Mucosa of stomach (tissue), 1 donor: Measurements from ENCODE around the gene SUPT20H.

Source experiments
- H3K27me3 ChIP-seq: one replicate; pipeline ENCODE4 v1.7.0; 2013; ENCODE audit warnings: mild to moderate bottlenecking, low read length; ENCODE audit not compliant: control insufficient read depth, insufficient read depth
- H3K36me3 ChIP-seq: one replicate; pipeline ENCODE4 v1.7.0; 2013; ENCODE audit warnings: low read length; ENCODE audit not compliant: control insufficient read depth, insufficient read depth
- H3K4me1 ChIP-seq: one replicate; pipeline ENCODE4 v1.7.0; 2013; ENCODE audit warnings: mild to moderate bottlenecking, low read length; ENCODE audit not compliant: control insufficient read depth, insufficient read depth
- H3K4me3 ChIP-seq: one replicate; pipeline ENCODE4 v1.7.0; 2013; ENCODE audit warnings: low read length
- H3K9ac ChIP-seq: one replicate; pipeline ENCODE4 v1.7.0; 2013; ENCODE audit warnings: mild to moderate bottlenecking, low read length, moderate library complexity
- H3K9me3 ChIP-seq: one replicate; pipeline ENCODE4 v1.7.0; 2013; ENCODE audit warnings: mild to moderate bottlenecking, low read length, moderate library complexity; ENCODE audit not compliant: control insufficient read depth
- donor health status: Pancreatic carcinoma.

Gene SUPT20H

DNA sequence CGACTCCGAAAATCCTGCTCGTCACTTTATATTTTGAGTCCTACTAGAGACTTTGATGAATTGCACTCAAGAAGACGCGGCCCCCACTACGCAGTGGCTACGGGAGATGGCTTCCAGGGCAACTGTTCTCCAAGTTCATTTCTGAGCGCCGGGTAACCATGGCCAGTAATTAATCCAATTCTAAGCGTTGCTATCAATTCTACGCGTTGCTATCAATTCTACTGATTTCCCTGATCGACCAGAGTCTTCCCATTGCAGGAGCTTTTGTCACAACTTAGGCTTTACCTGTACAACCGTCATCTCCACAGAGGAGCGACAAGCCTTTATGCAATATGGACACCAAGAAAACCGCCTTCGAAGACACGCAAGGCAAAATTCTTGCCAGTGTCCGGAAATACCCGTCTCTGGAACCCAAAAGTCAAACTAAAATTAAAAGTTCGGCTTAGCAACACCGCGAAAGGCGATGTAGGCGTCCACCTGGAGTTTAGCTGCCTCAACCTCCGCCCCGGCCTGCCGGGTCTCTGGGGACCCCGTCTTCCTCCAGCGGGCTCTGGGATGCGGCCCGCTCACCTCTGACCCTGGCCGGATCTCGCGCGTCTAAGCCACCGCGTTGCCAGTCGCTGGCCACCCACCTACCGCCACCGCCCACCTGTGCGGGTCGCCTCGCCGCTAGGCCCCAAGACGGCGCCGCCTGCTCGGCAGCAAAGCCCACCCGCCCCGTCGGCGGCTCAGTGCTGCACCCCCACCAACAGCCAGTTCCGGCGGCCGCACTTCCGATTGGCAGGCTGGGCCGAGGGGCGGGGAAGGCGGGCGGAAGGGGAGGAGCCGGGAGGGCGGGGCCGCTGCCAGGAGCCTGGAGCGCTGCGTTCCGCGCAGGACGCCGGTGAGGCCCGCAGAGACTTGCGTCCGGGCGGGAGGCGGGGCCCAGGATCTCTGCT, at the start of gene SUPT20H:
SUPT20H (minus strand) TSS at position 779 of the 938 bp plus-strand sequence. CDS start 8,198 bp downstream, outside the sequence.
- Histone ChIP-seq H3K36me3 (no peaks in the 10 kb centered on the region), H3K9ac (peak within 1 kb of the TSS; percentile 86), H3K4me1 (no peaks in the 10 kb centered on the region), H3K9me3 (no peaks in the 10 kb centered on the region), H3K4me3 (peak within 1 kb of the TSS; percentile 85), H3K27me3 (no peaks in the 10 kb centered on the region)

GRCh38 chr13:37109051-37109678, 49.7 kb upstream of the SUPT20H start:
- no peak overlapping the region for H3K4me3 ChIP-seq
- H3K9ac ChIP-seq = no peak overlapping the region
- H3K36me3 ChIP-seq = no peaks in the 10 kb centered on the region
- no peaks in the 10 kb centered on the region for H3K4me1 ChIP-seq
- H3K9me3 ChIP-seq = no peaks in the 10 kb centered on the region
- H3K27me3 ChIP-seq = no peaks in the 10 kb centered on the region

DNA sequence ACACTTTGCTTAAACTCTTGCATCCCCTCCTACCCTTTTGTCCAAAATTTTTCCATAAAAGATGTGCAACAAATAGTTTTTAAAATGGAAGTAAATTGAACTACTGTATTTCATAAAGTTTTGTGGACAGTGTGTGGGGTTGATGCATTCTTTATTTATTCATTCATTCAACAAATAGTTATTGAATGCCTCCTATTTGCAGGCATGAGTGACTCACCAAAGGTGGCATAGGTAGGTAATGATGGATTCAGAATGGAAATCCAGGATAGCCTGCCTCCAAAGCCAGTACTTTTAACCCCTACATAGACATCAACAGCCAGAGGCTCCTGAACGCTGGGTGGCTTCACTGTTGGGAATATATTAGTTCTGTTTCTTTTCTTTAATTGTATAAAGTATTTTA, 48.4 kb upstream of the SUPT20H start:
- no peaks in the 10 kb centered on the region for H3K4me1 ChIP-seq
- H3K9me3 ChIP-seq = no peaks in the 10 kb centered on the region
- no peak overlapping the region for H3K4me3 ChIP-seq
- H3K9ac ChIP-seq = no peak overlapping the region
- H3K36me3 ChIP-seq = no peaks in the 10 kb centered on the region
- H3K27me3 ChIP-seq = no peaks in the 10 kb centered on the region

- no peaks in the 10 kb centered on the region for H3K36me3 ChIP-seq
- H3K9ac ChIP-seq = no peak overlapping the region
- H3K4me1 ChIP-seq = no peaks in the 10 kb centered on the region
- H3K9me3 ChIP-seq = no peaks in the 10 kb centered on the region
- no peak overlapping the region for H3K4me3 ChIP-seq
- no peaks in the 10 kb centered on the region for H3K27me3 ChIP-seq
Observed at GRCh38 chr13:37107456-37107855, 48.0 kb upstream of the SUPT20H start.

DNA sequence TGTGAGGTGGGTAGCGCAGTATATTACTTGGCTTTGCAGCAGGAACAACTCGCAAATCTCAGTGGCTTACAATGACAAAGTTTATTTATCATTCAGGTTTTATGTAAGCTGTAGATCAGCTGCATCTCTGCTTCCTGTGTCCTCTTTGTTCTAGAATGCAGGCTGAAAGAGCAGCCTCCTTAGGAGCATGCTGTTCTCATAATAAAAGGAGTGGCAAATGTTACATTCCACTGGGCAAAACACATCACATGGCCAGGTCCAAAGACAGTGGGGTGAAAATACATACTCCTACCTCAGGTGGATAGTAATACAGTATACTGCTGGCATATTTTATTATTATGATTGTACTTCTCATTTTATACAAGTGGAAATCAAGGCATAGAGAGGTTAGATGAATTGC, 47.2 kb upstream of the SUPT20H start:
- no peaks in the 10 kb centered on the region for H3K27me3 ChIP-seq
- no peaks in the 10 kb centered on the region for H3K9me3 ChIP-seq
- no peaks in the 10 kb centered on the region for H3K4me1 ChIP-seq
- H3K4me3 ChIP-seq = no peak overlapping the region
- H3K36me3 ChIP-seq = no peaks in the 10 kb centered on the region
- H3K9ac ChIP-seq = no peak overlapping the region

DNA sequence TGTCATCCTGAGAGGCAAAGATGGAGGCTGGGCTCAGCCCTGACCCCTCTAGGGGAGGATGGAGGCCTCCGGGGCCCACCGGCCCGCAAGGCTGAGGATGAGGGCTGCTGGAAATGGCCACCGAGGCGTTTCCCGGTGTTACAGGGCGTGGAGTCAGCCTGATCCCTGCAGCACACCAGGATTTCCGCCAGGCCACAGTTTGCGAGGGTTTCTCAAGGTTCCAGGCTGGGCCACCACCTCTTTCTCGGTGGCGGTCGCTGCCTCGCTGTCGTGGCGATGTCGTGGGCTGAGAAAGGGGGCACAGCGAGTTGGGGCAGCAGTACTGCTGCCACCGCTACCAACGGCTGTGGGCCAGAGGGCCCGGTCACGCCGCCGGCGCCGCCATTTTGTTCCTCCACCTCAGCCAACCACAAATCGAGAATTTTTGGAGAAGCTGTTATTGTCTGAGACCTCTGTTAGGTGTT, 45.8 kb upstream of the SUPT20H start, which contains the start of gene CSNK1A1L:
CSNK1A1L (minus strand) TSS at position 414 of the 464 bp plus-strand sequence; CDS start at position 6, 408 bp downstream.
- H3K27me3 ChIP-seq = no peaks in the 10 kb centered on the region
- no peak within 1 kb of the TSS for H3K4me3 ChIP-seq
- H3K9me3 ChIP-seq = no peaks in the 10 kb centered on the region
- H3K4me1 ChIP-seq = no peaks in the 10 kb centered on the region
- H3K9ac ChIP-seq = no peak within 1 kb of the TSS
- no peaks in the 10 kb centered on the region for H3K36me3 ChIP-seq

- H3K36me3 ChIP-seq = no peaks in the 10 kb centered on the region
- no peak overlapping the region for H3K4me3 ChIP-seq
- no peaks in the 10 kb centered on the region for H3K9me3 ChIP-seq
- H3K27me3 ChIP-seq = no peaks in the 10 kb centered on the region
- H3K9ac ChIP-seq = no peak overlapping the region
- H3K4me1 ChIP-seq = no peaks in the 10 kb centered on the region
Observed at GRCh38 chr13:37102896-37103295, 43.4 kb upstream of the SUPT20H start.

DNA sequence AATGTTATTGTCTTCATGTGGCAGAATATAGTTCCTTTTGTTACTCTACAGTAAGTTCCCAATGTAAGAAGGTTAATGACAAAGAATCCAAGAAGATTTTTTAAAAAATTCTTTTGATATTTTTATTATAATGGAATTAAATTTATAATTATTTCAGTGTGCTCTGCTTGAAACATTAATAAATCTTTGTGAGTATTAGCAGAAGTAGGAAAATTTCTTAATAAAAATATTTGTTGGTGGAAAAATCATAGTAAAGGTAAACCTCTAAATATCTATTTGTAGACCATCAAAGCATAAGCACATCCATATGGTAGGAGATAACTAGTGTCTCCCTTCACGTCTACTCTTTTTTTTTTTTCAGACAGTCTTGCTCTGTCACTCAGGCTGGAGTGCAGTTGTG, 41.7 kb upstream of the SUPT20H start:
- H3K36me3 ChIP-seq = no peaks in the 10 kb centered on the region

GRCh38 chr13:37100731-37101130, 41.2 kb upstream of the SUPT20H start:
- H3K4me1 ChIP-seq = no peaks in the 10 kb centered on the region
- H3K27me3 ChIP-seq = no peaks in the 10 kb centered on the region
- no peaks in the 10 kb centered on the region for H3K9me3 ChIP-seq
- no peak overlapping the region for H3K4me3 ChIP-seq
- H3K36me3 ChIP-seq = no peaks in the 10 kb centered on the region
- H3K9ac ChIP-seq = no peak overlapping the region

More for the DNA sequence above, 41.7 kb upstream of the SUPT20H start:
- H3K4me1 ChIP-seq = no peaks in the 10 kb centered on the region
- no peak overlapping the region for H3K9ac ChIP-seq
- H3K4me3 ChIP-seq = no peak overlapping the region
- no peaks in the 10 kb centered on the region for H3K27me3 ChIP-seq
- no peaks in the 10 kb centered on the region for H3K9me3 ChIP-seq

- Histone ChIP-seq H3K4me1 (no peaks in the 10 kb centered on the region), H3K9me3 (no peaks in the 10 kb centered on the region), H3K4me3 (no peak overlapping the region), H3K27me3 (no peaks in the 10 kb centered on the region), H3K9ac (no peak overlapping the region), H3K36me3 (no peaks in the 10 kb centered on the region)
Observed at GRCh38 chr13:37097076-37097475, 37.6 kb upstream of the SUPT20H start.

- H3K4me1 ChIP-seq = no peaks in the 10 kb centered on the region
- no peaks in the 10 kb centered on the region for H3K9me3 ChIP-seq
- H3K4me3 ChIP-seq = no peak overlapping the region
- no peaks in the 10 kb centered on the region for H3K27me3 ChIP-seq
- no peak overlapping the region for H3K9ac ChIP-seq
- no peaks in the 10 kb centered on the region for H3K36me3 ChIP-seq
Observed at GRCh38 chr13:37094840-37095239, 35.4 kb upstream of the SUPT20H start.

- H3K4me3 ChIP-seq = no peak overlapping the region
- H3K27me3 ChIP-seq = no peaks in the 10 kb centered on the region
- no peak overlapping the region for H3K9ac ChIP-seq
- H3K4me1 ChIP-seq = no peaks in the 10 kb centered on the region
- H3K9me3 ChIP-seq = no peaks in the 10 kb centered on the region
- no peaks in the 10 kb centered on the region for H3K36me3 ChIP-seq
Observed at GRCh38 chr13:37094099-37094498, 34.6 kb upstream of the SUPT20H start.
